ENCODE results near the gene MED13L.

GRCh38 chr12:115966376-115966775 lies 311.1 kb downstream of the MED13L start:
- TF ChIP-seq EZH2 (IDR thresholded peaks at IDR 0.05; ENCODE audit: insufficient read depth, poor library complexity, severe bottlenecking), result no peak
- no peak for TF ChIP-seq EZH2phosphoT487 (IDR thresholded peaks at IDR 0.05; ENCODE audit: insufficient read depth, low read depth)
